Trophoblast cell (in vitro differentiated cells and primary cell): Measurements from ENCODE around the gene GUCA1A.

Experiments used
- DNase-seq, 2 donors: peaks; one replicate each; pipeline ENCODE4 v3.0.0-alpha.2; 2016
- H2AFZ ChIP-seq: 2 replicates; pipeline ENCODE4 v1.6.1; 2013; ENCODE audit warnings: low read length, moderate library complexity, mild to moderate bottlenecking; ENCODE audit not compliant: insufficient read depth, poor library complexity
- H2AK5ac ChIP-seq: 2 replicates; pipeline ENCODE4 v1.6.1; 2013; ENCODE audit warnings: mild to moderate bottlenecking, low read length
- H2BK120ac ChIP-seq: 2 replicates; pipeline ENCODE4 v1.6.1; 2013; ENCODE audit warnings: low read length, mild to moderate bottlenecking, moderate library complexity; ENCODE audit not compliant: insufficient read depth, poor library complexity
- H2BK12ac ChIP-seq: 2 replicates; pipeline ENCODE4 v1.6.1; 2013; ENCODE audit warnings: mild to moderate bottlenecking, low read length, moderate library complexity
- H2BK5ac ChIP-seq: 2 replicates; pipeline ENCODE4 v1.6.1; 2013; ENCODE audit warnings: low read length, low read depth, moderate library complexity, mild to moderate bottlenecking; ENCODE audit not compliant: poor library complexity
- H3K14ac ChIP-seq: 2 replicates; pipeline ENCODE4 v1.6.1; 2013; ENCODE audit warnings: mild to moderate bottlenecking, low read length
- H3K18ac ChIP-seq: 2 replicates; pipeline ENCODE4 v1.6.1; 2013; ENCODE audit warnings: mild to moderate bottlenecking, low read length
- H3K23ac ChIP-seq: 2 replicates; pipeline ENCODE4 v1.6.1; 2013; ENCODE audit warnings: low read length
- H3K27ac ChIP-seq: 2 replicates; pipeline ENCODE4 v1.5.1; 2013; ENCODE audit warnings: low read depth, mild to moderate bottlenecking, inconsistent platforms, low read length, moderate library complexity
- H3K27me3 ChIP-seq: 2 replicates; pipeline ENCODE4 v1.6.1; 2013; ENCODE audit warnings: inconsistent platforms, mild to moderate bottlenecking, low read length, moderate library complexity; ENCODE audit not compliant: insufficient read depth
- H3K36me3 ChIP-seq, 2 experiments: 1 replicate in 1 of 2; 2 replicates in 1 of 2; pipeline ENCODE4 v1.6.1; 2013; ENCODE audit warnings: low read length in 2 of 2, mild to moderate bottlenecking in 2 of 2, moderate library complexity in 1 of 2; ENCODE audit not compliant: insufficient read depth in 2 of 2, control insufficient read depth in 1 of 2
- H3K4ac ChIP-seq: 2 replicates; pipeline ENCODE4 v1.6.1; 2013; ENCODE audit warnings: low read depth, mild to moderate bottlenecking, low read length, moderate library complexity
- H3K4me1 ChIP-seq, 2 experiments: 1 replicate in 1 of 2; 2 replicates in 1 of 2; pipeline ENCODE4 v1.6.1; 2013; ENCODE audit warnings: low read length in 2 of 2, mild to moderate bottlenecking in 2 of 2, moderate library complexity in 1 of 2; ENCODE audit not compliant: insufficient read depth in 2 of 2, control insufficient read depth in 1 of 2
- H3K4me2 ChIP-seq: 2 replicates; pipeline ENCODE4 v1.6.1; 2013; ENCODE audit warnings: inconsistent platforms, mild to moderate bottlenecking, low read length, moderate library complexity
- H3K4me3 ChIP-seq: 2 replicates; pipeline ENCODE4 v1.5.1; 2013; ENCODE audit warnings: mild to moderate bottlenecking, low read depth, low read length, inconsistent platforms
- H3K79me1 ChIP-seq: one replicate; pipeline ENCODE4 v1.6.1; 2013; ENCODE audit warnings: low read length
- H3K79me2 ChIP-seq: 2 replicates; pipeline ENCODE4 v1.6.1; 2013; ENCODE audit warnings: low read length, mild to moderate bottlenecking; ENCODE audit not compliant: control insufficient read depth, insufficient read depth, poor library complexity
- H3K9ac ChIP-seq: 2 replicates; pipeline ENCODE4 v1.6.1; 2013; ENCODE audit warnings: mild to moderate bottlenecking, low read length
- H3K9me3 ChIP-seq: 2 replicates; pipeline ENCODE4 v1.6.1; 2013; ENCODE audit warnings: low read depth, mild to moderate bottlenecking, control low read depth, inconsistent platforms, low read length; ENCODE audit not compliant: insufficient read depth
- H4K12ac ChIP-seq: 2 replicates; pipeline ENCODE4 v1.6.1; 2013; ENCODE audit warnings: low read depth, mild to moderate bottlenecking, low read length, moderate library complexity
- H4K8ac ChIP-seq: 2 replicates; pipeline ENCODE4 v1.6.1; 2013; ENCODE audit warnings: low read depth, mild to moderate bottlenecking, low read length, moderate library complexity
- H4K91ac ChIP-seq: one replicate; pipeline ENCODE4 v1.6.1; 2013; ENCODE audit warnings: low read depth, mild to moderate bottlenecking, low read length, moderate library complexity
- WGBS: extraction: QIAGEN DNeasy Blood & Tissue Kit; methylation state at CpG from one replicate; pipeline ENCODE4 v1.1.7; 2013; ENCODE audit warnings: missing lambda C conversion rate; ENCODE audit not compliant: insufficient read length, insufficient coverage; ENCODE audit errors: extremely low coverage; 5-methylcytosine and 5-hydroxymethylcytosine counted together

GUCA1A gene

GRCh38 chr6:42133926-42134325 is 39.2 kb upstream of the GUCA1A start:
- H2BK120ac ChIP-seq: no peak overlapping the region
- no peak overlapping the region for H4K12ac ChIP-seq
- no peak overlapping the region for H2AFZ ChIP-seq
- H3K27me3 ChIP-seq: no peaks in the 10 kb centered on the region
- no peak for DNase-seq
- peaks cover 9% of the 10 kb centered on the region for H3K79me1 ChIP-seq
- no peak overlapping the region for H4K8ac ChIP-seq
- WGBS: no CpG with 5 or more reads among the region's 4 CpGs
- no peak overlapping the region for H3K27ac ChIP-seq
- H3K23ac ChIP-seq: no peak overlapping the region
- H2BK12ac ChIP-seq: no peak overlapping the region
- H3K4me1 ChIP-seq: peaks cover 14 to 20% of the 10 kb centered on the region in 2 experiments
- H3K9ac ChIP-seq: no peak overlapping the region
- H3K14ac ChIP-seq: no peak overlapping the region
- H3K4me2 ChIP-seq: no peak overlapping the region
- no peak overlapping the region for H3K4me3 ChIP-seq
- H3K79me2 ChIP-seq: no peaks in the 10 kb centered on the region
- peaks cover 2% of the 10 kb centered on the region for H3K9me3 ChIP-seq
- H3K4ac ChIP-seq: no peak overlapping the region
- no peak overlapping the region for H4K91ac ChIP-seq
- no peak overlapping the region for H2BK5ac ChIP-seq
- peaks cover 2 to 3% of the 10 kb centered on the region in 2 experiments for H3K36me3 ChIP-seq
- no peak overlapping the region for H2AK5ac ChIP-seq
- peak overlapping the region; percentile 35 for H3K18ac ChIP-seq

DNA sequence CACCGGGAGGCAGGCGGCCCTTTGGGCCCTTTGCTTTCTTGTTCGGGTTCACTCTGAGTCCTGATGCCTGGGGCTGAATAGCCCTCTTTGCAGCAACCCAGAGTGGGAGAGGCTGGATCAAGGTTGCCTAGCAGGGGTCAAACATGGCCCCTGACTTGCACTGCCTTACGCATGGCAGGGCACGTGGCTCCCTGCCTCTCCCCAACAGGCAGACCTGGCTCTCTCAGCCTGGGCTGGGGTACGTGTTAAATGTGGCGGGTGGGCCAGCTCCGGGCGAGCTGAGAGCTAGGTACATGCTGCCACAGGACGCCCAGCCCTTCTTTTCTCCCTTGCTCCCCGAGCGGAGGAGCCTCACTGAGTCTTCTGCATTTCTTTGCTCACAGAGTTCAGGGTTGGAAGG is 38.0 kb upstream of the GUCA1A start:
- H2AK5ac ChIP-seq: peak overlapping the region; percentile 67
- no peak overlapping the region for H4K12ac ChIP-seq
- WGBS: no CpG with 5 or more reads among the region's 12 CpGs
- H3K9ac ChIP-seq: no peak overlapping the region
- H2AFZ ChIP-seq: no peak overlapping the region
- H2BK120ac ChIP-seq: no peak overlapping the region
- H3K27ac ChIP-seq: no peak overlapping the region
- no peak overlapping the region for H2BK5ac ChIP-seq
- H4K8ac ChIP-seq: no peak overlapping the region
- no peak overlapping the region for H3K4ac ChIP-seq
- peaks cover 9% of the 10 kb centered on the region for H3K79me1 ChIP-seq
- no peaks in the 10 kb centered on the region for H3K27me3 ChIP-seq
- H3K18ac ChIP-seq: peak overlapping the region; percentile 37
- peaks cover 2% of the 10 kb centered on the region for H3K79me2 ChIP-seq
- H2BK12ac ChIP-seq: peak overlapping the region; percentile 56
- H3K9me3 ChIP-seq: peaks cover 2% of the 10 kb centered on the region
- peaks cover 17 to 20% of the 10 kb centered on the region in 2 experiments for H3K4me1 ChIP-seq
- H3K4me2 ChIP-seq: no peak overlapping the region
- H3K36me3 ChIP-seq: peaks cover 2 to 3% of the 10 kb centered on the region in 2 experiments
- H3K14ac ChIP-seq: no peak overlapping the region
- H3K23ac ChIP-seq: no peak overlapping the region
- no peak for DNase-seq
- no peak overlapping the region for H3K4me3 ChIP-seq
- peak overlapping the region; percentile 50 for H4K91ac ChIP-seq

- H3K9me3 ChIP-seq: peaks cover 2% of the 10 kb centered on the region
- H3K14ac ChIP-seq: no peak overlapping the region
- H3K27me3 ChIP-seq: no peaks in the 10 kb centered on the region
- no peak overlapping the region for H3K4me3 ChIP-seq
- H3K23ac ChIP-seq: no peak overlapping the region
- WGBS: no CpG with 5 or more reads among the region's 2 CpGs
- H2AK5ac ChIP-seq: no peak overlapping the region
- H3K4me2 ChIP-seq: no peak overlapping the region
- H3K4ac ChIP-seq: no peak overlapping the region
- peaks cover 2 to 3% of the 10 kb centered on the region in 2 experiments for H3K36me3 ChIP-seq
- H3K27ac ChIP-seq: no peak overlapping the region
- H3K79me2 ChIP-seq: peaks cover 3% of the 10 kb centered on the region
- H2BK12ac ChIP-seq: no peak overlapping the region
- H4K8ac ChIP-seq: no peak overlapping the region
- no peak overlapping the region for H2BK120ac ChIP-seq
- peaks cover 18 to 20% of the 10 kb centered on the region in 2 experiments for H3K4me1 ChIP-seq
- peaks cover 9% of the 10 kb centered on the region for H3K79me1 ChIP-seq
- no peak overlapping the region for H4K91ac ChIP-seq
- no peak overlapping the region for H3K18ac ChIP-seq
- no peak overlapping the region for H2BK5ac ChIP-seq
- peak; percentile 6 to 23 for DNase-seq
- H2AFZ ChIP-seq: no peak overlapping the region
- no peak overlapping the region for H4K12ac ChIP-seq
- peak overlapping the region; percentile 50 for H3K9ac ChIP-seq
Observed at GRCh38 chr6:42135722-42136121, 37.4 kb upstream of the GUCA1A start.

- Histone ChIP-seq H3K4me3 (no peak overlapping the region), H4K12ac (peak overlapping the region; percentile 34), H2AFZ (no peak overlapping the region), H3K9me3 (peaks cover 2% of the 10 kb centered on the region), H2AK5ac (no peak overlapping the region), H3K79me2 (peaks cover 7% of the 10 kb centered on the region), H4K8ac (peak overlapping the region; percentile 44), H2BK120ac (peak overlapping the region; percentile 16), H3K27ac (peak overlapping the region; percentile 87), H3K23ac (no peak overlapping the region), H4K91ac (peak overlapping the region; percentile 85), H3K79me1 (peaks cover 9% of the 10 kb centered on the region), H2BK12ac (peak overlapping the region; percentile 1), H3K4me2 (peak overlapping the region; percentile 54), H3K27me3 (no peaks in the 10 kb centered on the region), H2BK5ac (peak overlapping the region; percentile 45), H3K9ac (no peak overlapping the region), H3K18ac (peak overlapping the region; percentile 16), H3K36me3 (peaks cover 2 to 3% of the 10 kb centered on the region in 2 experiments), H3K4me1 (peaks cover 18 to 21% of the 10 kb centered on the region in 2 experiments), H3K4ac (peak overlapping the region; percentile 3), H3K14ac (peak overlapping the region; percentile 11)
- DNase-seq: peak; percentile 62 to 78
- WGBS: no CpG with 5 or more reads among the region's 14 CpGs
Observed at GRCh38 chr6:42136508-42137193, 36.5 kb upstream of the GUCA1A start.
